ENCODE measurements around the gene OR6B2.
"Not testable (repeated sequence)": the region's sequence is repeated elsewhere in the genome, so short reads cannot be mapped to it uniquely, and the experiment has no call there.

OR6B2 gene

GRCh38 chr2:240030379-240031094, at the start of gene OR6B2:
OR6B2 (minus strand) TSS chr2:240030429; CDS start chr2:240030429, 0 bp downstream.
- no peak for DNase-seq (ENCODE audit: low spot score)

GRCh38 chr2:240078631-240079030, 48.4 kb upstream of the OR6B2 start:
- DNase-seq (ENCODE audit: low spot score), result no peak

DNA sequence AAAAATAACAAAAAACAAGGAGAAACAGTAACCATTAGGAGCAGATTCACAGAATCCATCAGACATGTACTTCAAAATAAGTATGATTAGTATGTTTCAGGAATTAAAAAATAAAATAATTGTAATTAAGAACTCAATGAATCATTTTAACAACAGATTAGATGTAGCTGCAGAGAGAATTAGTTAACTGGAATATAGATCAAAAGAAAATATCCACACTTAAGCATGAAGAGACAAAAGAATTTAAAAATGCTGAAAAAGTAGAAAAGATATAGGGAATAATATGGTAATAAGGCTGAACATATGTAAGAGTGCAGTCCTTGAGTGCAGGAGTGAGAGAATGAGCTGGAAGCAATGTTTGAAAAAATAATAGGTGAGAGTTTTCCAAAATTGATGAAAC, 47.2 kb upstream of the OR6B2 start:
- DNase-seq (ENCODE audit: low spot score), result no peak

DNA sequence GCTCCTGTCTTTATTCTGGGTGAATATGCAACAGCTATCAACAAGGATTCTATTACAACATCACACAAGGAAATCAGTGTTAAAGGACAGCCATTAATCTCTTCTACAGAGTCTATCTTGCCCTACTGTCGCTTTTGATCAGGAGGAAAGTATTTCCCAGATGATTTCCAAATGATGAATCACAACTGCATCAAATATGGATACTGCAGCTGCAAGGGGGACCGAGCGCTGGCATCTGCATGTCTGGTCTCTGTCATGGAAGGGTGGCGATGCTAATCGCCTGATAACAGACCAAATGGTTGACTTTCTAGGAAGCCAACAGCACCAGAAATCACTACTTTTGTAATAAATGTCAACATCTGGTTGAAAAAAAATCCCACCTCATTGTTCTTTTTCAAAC, 44.3 kb upstream of the OR6B2 start:
- DNase-seq (ENCODE audit: low spot score), result no peak

DNA sequence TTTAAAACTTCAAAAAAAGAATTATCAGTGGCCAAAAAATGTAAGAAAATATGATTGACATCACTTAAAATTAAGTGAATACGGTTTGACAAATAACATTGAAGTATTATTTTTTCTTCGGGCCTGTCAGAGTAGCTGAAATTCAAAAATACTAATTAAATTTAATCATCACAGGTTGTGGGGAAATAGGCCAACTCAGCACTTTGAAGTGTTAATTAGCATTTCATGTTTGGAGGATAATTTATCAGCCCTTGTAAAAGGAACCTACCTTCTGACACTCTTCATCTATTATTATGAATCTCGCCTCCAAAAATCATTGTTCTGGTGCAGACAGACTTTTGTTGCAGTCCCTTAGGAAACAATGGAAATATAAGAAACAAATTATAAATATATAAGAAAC, 40.7 kb upstream of the OR6B2 start:
- DNase-seq (ENCODE audit: low spot score), result no peak

DNA sequence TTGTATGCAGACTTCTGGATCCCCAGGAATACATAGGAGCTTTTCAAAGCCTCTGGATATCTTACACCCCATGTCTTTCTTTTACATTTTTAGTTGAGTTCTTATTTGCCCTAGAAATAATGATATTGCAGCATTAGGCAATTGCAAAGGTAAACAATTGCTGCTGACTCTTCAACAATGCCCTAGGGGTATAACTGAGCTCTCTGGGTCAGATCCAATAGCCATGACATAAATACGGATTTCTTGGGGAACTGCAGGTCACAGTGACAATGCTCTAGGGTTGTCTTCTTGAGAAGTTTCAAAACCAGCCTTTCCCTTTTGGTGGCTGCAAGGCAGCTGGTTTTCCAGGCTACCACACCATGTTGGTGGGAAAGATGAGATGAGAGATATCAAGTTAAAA, 39.6 kb upstream of the OR6B2 start:
- DNase-seq (ENCODE audit: low spot score), result no peak

DNA sequence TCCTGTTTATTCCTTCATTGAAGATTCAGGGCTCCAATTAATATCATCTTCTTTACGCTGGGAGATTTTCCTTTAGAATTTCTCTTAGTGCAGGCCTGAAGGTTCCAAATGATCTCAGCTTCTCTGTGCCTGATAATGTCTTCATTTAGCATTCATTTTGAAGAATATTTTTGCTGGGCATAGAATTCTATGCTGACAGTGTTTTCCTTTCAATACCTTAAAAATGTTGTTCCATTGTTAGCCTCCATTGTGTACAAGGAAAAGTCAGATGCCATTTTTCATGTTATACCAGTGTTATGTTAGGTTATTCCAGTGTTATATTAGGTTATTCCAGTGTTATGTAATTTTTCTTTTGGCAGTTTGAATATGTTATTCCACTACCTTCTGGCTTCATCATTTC, 38.0 kb upstream of the OR6B2 start:
- no peak for DNase-seq (ENCODE audit: low spot score)

GRCh38 chr2:240066489-240066888, 36.3 kb upstream of the OR6B2 start:
- DNase-seq (ENCODE audit: low spot score), result no peak

GRCh38 chr2:240064898-240065297, 34.7 kb upstream of the OR6B2 start:
- no peak for DNase-seq (ENCODE audit: low spot score)

- DNase-seq (ENCODE audit: low spot score), result peak; percentile 89
Measured at GRCh38 chr2:240060977-240061591, 30.9 kb upstream of the OR6B2 start.

- no peak for DNase-seq (ENCODE audit: low spot score)
Measured at GRCh38 chr2:240056678-240057077, 26.4 kb upstream of the OR6B2 start.

GRCh38 chr2:240055177-240055917, 25.1 kb upstream of the OR6B2 start:
- DNase-seq (ENCODE audit: low spot score), result no peak

- no peak for DNase-seq (ENCODE audit: low spot score)
Measured at GRCh38 chr2:240053173-240054155, 23.2 kb upstream of the OR6B2 start, which contains the start of gene OR6B3. OR6B3 (minus strand) TSS chr2:240053521.

DNA sequence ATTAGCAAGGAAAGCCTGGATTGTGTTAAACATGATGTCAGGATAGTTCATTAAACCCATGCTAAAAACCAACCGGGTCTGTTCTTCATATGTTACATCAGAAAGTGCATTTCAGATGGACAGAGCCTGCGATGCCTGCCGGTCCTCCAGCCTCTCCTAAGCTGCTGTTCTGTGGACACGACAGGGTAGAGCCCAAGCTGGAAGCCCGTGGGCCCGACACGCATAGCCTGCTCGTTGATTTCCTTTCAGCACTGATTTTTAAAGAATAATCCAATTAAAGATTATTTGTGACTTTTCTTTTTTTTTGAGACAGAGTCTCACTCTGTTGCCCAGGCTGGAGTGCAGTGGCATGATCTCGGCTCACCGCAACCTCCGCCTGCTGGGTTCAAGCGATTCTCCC, 22.3 kb upstream of the OR6B2 start:
- DNase-seq (ENCODE audit: low spot score), result no peak

GRCh38 chr2:240051697-240052096, 21.5 kb upstream of the OR6B2 start:
- peak; percentile 96 for DNase-seq (ENCODE audit: low spot score)

DNA sequence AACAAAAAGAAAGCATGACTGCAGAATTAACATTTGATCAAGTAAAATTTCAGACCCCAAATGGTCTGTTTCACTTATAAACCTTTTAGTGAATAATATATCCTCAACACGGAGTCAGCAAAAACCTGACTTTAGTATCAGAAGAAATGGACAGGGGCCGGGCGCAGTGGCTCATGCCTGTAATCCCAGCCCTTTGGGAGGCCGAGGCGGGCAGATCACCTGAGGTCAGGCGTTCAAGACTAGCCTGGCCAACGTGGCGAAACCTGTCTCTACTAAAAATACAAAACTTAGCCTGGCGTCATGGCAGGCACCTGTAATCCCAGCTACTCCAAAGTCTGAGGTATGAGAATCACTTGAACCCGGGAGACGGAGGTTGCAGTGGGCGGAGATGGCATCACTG, 20.0 kb upstream of the OR6B2 start:
- DNase-seq (ENCODE audit: low spot score), result no peak

DNA sequence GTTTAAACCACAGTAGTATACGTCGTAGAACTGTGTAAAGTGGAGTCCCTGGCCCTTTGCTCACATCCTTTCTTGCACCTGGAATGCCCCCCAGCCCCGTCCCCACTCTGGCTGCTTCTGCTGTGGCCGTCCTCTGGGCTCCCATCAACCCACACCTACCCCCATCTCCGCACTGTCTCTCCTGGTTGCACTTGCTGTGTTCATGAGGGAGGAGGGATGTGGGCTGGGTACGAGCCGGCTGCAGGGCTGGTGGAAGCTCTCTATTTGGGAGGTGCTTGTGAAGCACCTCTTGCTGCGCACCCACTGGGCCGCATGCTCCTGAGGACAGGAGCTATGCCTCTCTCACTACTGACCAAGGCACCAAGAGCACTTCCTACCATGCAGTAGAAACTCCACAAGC, 18.0 kb upstream of the OR6B2 start:
- no peak for DNase-seq (ENCODE audit: low spot score)

- DNase-seq (ENCODE audit: low spot score), result no peak
Measured at GRCh38 chr2:240045098-240045497, 14.9 kb upstream of the OR6B2 start.

GRCh38 chr2:240044096-240044495, 13.9 kb upstream of the OR6B2 start:
- not testable (repeated sequence) for DNase-seq (ENCODE audit: low spot score)

GRCh38 chr2:240043279-240043989, 13.2 kb upstream of the OR6B2 start:
- DNase-seq (ENCODE audit: low spot score), result no peak

GRCh38 chr2:240042740-240043139, 12.5 kb upstream of the OR6B2 start:
- DNase-seq (ENCODE audit: low spot score), result no peak

Measured in pons (tissue), 1 donor.